ENCODE data around the gene OPCML.

DNA sequence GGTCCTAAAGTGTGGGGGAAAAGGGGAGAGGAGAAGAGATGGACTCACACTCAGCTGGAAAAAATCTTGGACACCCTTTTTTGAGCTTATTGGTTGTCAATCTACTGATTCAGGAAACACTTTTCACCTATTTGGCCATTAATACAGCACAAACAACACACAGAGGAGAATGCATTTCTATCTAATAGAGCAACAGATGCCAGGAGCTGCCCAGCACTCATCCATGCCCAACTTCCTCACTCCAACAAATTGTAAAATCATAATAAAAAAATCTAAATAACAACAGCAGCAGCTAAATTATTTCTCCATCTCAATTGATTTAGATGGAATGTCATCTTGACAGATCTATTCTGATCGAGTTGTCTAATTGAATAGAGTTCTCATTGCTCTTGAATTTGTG lies 628.2 kb downstream of the OPCML start:
- no peak for TF ChIP-seq EZH2 (IDR thresholded peaks at IDR 0.05; ENCODE audit: borderline replicate concordance, low read depth, low read length, poor library complexity, severe bottlenecking)
- TF ChIP-seq, protein P1, sequence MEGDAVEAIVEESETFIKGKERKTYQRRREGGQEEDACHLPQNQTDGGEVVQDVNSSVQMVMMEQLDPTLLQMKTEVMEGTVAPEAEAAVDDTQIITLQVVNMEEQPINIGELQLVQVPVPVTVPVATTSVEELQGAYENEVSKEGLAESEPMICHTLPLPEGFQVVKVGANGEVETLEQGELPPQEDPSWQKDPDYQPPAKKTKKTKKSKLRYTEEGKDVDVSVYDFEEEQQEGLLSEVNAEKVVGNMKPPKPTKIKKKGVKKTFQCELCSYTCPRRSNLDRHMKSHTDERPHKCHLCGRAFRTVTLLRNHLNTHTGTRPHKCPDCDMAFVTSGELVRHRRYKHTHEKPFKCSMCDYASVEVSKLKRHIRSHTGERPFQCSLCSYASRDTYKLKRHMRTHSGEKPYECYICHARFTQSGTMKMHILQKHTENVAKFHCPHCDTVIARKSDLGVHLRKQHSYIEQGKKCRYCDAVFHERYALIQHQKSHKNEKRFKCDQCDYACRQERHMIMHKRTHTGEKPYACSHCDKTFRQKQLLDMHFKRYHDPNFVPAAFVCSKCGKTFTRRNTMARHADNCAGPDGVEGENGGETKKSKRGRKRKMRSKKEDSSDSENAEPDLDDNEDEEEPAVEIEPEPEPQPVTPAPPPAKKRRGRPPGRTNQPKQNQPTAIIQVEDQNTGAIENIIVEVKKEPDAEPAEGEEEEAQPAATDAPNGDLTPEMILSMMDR (conservative IDR thresholded peaks at IDR 0.05; ENCODE audit: low read depth, low read length): no peak

Measured in A673 (cell line).